PC-9 (cell line): Measurements from ENCODE around the gene PRMT9. TPM values are rescaled to one million over a fixed set of nuclear protein-coding genes. Genes with fewer than 3 reads are reported as not detected.

Experiments
- BruUV-seq: library from RNA; stranded (reverse); fragments of 400-500 nt; replicated peaks from 2 replicates; lab custom pipeline; 2021; lab: Mats Ljungman, UMichigan
- CTCF ChIA-PET: fragments of 300-600 bp; sonication (Branson Sonifier 250); formaldehyde crosslinking; loops from one replicate; lab custom pipeline; 2022; ENCODE audit warnings: antibody characterized with exemption; lab: Charles Lee
- POLR2A ChIA-PET: fragments of 300-600 bp; sonication (Branson Sonifier 250); formaldehyde crosslinking; loops from one replicate; lab custom pipeline; 2022; ENCODE audit warnings: antibody characterized with exemption; ENCODE audit not compliant: unreplicated experiment; lab: Charles Lee
- DNase-seq, 2 experiments: peaks; one replicate each; pipeline versions ENCODE4 v3.0.0 to v3.0.0-alpha.2; 2015 to 2022; ENCODE audit warnings: mixed read lengths in 1 of 2
- H2AFZ ChIP-seq: fragments of 200-600 bp; sonication (generic); 2 replicates; pipeline ENCODE4 v1.8.1; 2017; ENCODE audit warnings: antibody characterized with exemption
- H3F3A ChIP-seq: fragments of 200-600 bp; sonication (generic); 2 replicates; pipeline ENCODE4 v1.8.1; 2017; ENCODE audit warnings: antibody characterized with exemption, mild to moderate bottlenecking, low read depth; ENCODE audit not compliant: insufficient read depth
- H3K27ac ChIP-seq: fragments of 200-600 bp; sonication (generic); 2 replicates; pipeline ENCODE4 v1.6.1; 2016; ENCODE audit warnings: mixed run types
- H3K27me3 ChIP-seq: fragments of 200-600 bp; sonication (generic); 2 replicates; pipeline ENCODE4 v1.6.1; 2016; ENCODE audit warnings: low read depth, mixed run types; ENCODE audit not compliant: insufficient read depth
- H3K36me3 ChIP-seq: fragments of 200-600 bp; sonication (generic); 2 replicates; pipeline ENCODE4 v1.6.1; 2016; ENCODE audit warnings: low read depth, mixed run types
- H3K4me1 ChIP-seq: fragments of 200-600 bp; sonication (generic); replicated peaks from 2 replicates; pipeline ENCODE4 v1.6.1; 2016; ENCODE audit warnings: mixed run types; ENCODE audit not compliant: insufficient read depth
- H3K4me2 ChIP-seq: fragments of 200-600 bp; sonication (generic); 2 replicates; pipeline ENCODE4 v1.6.1; 2017; ENCODE audit warnings: mixed run types
- H3K4me3 ChIP-seq: fragments of 200-600 bp; sonication (generic); 2 replicates; pipeline ENCODE4 v1.6.1; 2016; ENCODE audit warnings: mixed run types
- H3K79me2 ChIP-seq: fragments of 200-600 bp; sonication (generic); 2 replicates; pipeline ENCODE4 v1.6.1; 2017; ENCODE audit warnings: low read depth, mixed run types
- H3K9me2 ChIP-seq: fragments of 200-600 bp; sonication (generic); 2 replicates; pipeline ENCODE4 v1.8.1; 2017; ENCODE audit warnings: mild to moderate bottlenecking; ENCODE audit not compliant: insufficient read depth
- H3K9me3 ChIP-seq: fragments of 200-600 bp; sonication (generic); 2 replicates; pipeline ENCODE4 v1.8.1; 2016; ENCODE audit warnings: low read depth; ENCODE audit not compliant: insufficient read depth
- H4K20me1 ChIP-seq: fragments of 200-600 bp; sonication (generic); 2 replicates; pipeline ENCODE4 v1.8.1; 2017; ENCODE audit not compliant: insufficient read depth
- CTCF ChIP-seq: fragments of 200-600 bp; sonication (generic); conservative IDR thresholded peaks from 2 replicates; pipeline ENCODE4 v1.6.1; 2017; ENCODE audit warnings: mixed run types, antibody characterized with exemption, mild to moderate bottlenecking, moderate library complexity
- EZH2 ChIP-seq: fragments of 200-600 bp; sonication (generic); IDR thresholded peaks from 2 replicates; pipeline ENCODE4 v1.8.0; 2017; ENCODE audit warnings: antibody characterized with exemption, low read depth
- intact Hi-C: fragments of 100-400 bp; cut with micrococcal nuclease; formaldehyde crosslinking; loops from one replicate; pipeline ENCODE4 v1.10.0; 2022; ENCODE audit not compliant: unreplicated experiment
- total RNA-seq: library from RNA; stranded (reverse); gene quantifications from 2 replicates; pipeline ENCODE4 v1.2.3, GENCODE V29; 2021

Gene PRMT9
- total RNA-seq, 1 experiment from 2014 or later, result 9.0 TPM

GRCh38 chr4:147725673-147726072, 41.7 kb upstream of the PRMT9 start:
- Histone ChIP-seq H3F3A (no peaks in the 10 kb centered on the region; the same call in 1 of the 2 replicates), H2AFZ (no peak overlapping the region), H3K4me3 (no peak overlapping the region), H3K27me3 (no peaks in the 10 kb centered on the region), H3K9me3 (no peaks in the 10 kb centered on the region), H3K4me2 (no peak overlapping the region), H3K4me1 (peaks cover 18% of the 10 kb centered on the region; the same call in 1 of the 2 replicates), H4K20me1 (no peaks in the 10 kb centered on the region), H3K27ac (no peak overlapping the region), H3K79me2 (no peaks in the 10 kb centered on the region), H3K9me2 (no peaks in the 10 kb centered on the region), H3K36me3 (no peaks in the 10 kb centered on the region)
- BruUV-seq, result no TSS peak
- POLR2A ChIA-PET, result interaction anchor here (0.6 to 0.7 kb wide), 2 partner anchors 51 to 59 kb away, joined by 4 to 7 read pairs; no protein-coding TSS in a partner anchor
- DNase-seq, result peak in 1 of 2 experiments; percentile 51
- no peak for TF ChIP-seq CTCF
- TF ChIP-seq EZH2, result no peak
- CTCF ChIA-PET, result interaction anchor here (0.8 kb wide), 1 partner anchor 141 kb away, joined by 4 read pairs; no protein-coding TSS in a partner anchor
- intact Hi-C loops, result no loop called here

- Histone ChIP-seq H3K4me2 (no peak overlapping the region), H2AFZ (no peak overlapping the region), H3K79me2 (no peaks in the 10 kb centered on the region), H3K27me3 (no peaks in the 10 kb centered on the region), H3K27ac (no peak overlapping the region), H3K36me3 (no peaks in the 10 kb centered on the region), H4K20me1 (no peaks in the 10 kb centered on the region), H3F3A (no peaks in the 10 kb centered on the region; the same call in 1 of the 2 replicates), H3K9me3 (no peaks in the 10 kb centered on the region), H3K4me1 (peaks cover 11% of the 10 kb centered on the region; the same call in 1 of the 2 replicates), H3K9me2 (no peaks in the 10 kb centered on the region), H3K4me3 (no peak overlapping the region)
- intact Hi-C loops, result no loop called here
- POLR2A ChIA-PET, result no interaction called here
- DNase-seq, result no peak
- no peak for TF ChIP-seq EZH2
- BruUV-seq, result no TSS peak
- CTCF ChIA-PET, result interaction anchor here (0.8 kb wide), 1 partner anchor 142 kb away, joined by 4 read pairs; no protein-coding TSS in a partner anchor
Measured at GRCh38 chr4:147724468-147725201, 40.7 kb upstream of the PRMT9 start.

- H3K27me3 ChIP-seq, result no peaks in the 10 kb centered on the region
- H3K27ac ChIP-seq, result no peak overlapping the region
- H3K79me2 ChIP-seq, result no peaks in the 10 kb centered on the region
- intact Hi-C loops, result no loop called here
- ChIA-PET CTCF (no interaction called here), POLR2A (no interaction called here)
- H2AFZ ChIP-seq, result no peak overlapping the region
- no peaks in the 10 kb centered on the region for H3K9me3 ChIP-seq
- DNase-seq, result no peak
- no peaks in the 10 kb centered on the region for H3K36me3 ChIP-seq
- TF ChIP-seq EZH2 (no peak), CTCF (no peak)
- BruUV-seq, result no TSS peak
- H3K4me3 ChIP-seq, result no peak overlapping the region
- H3K4me1 ChIP-seq, result peaks cover 11% of the 10 kb centered on the region; the same call in 1 of the 2 replicates
- H3K4me2 ChIP-seq, result no peak overlapping the region
- no peaks in the 10 kb centered on the region; the same call in 1 of the 2 replicates for H3F3A ChIP-seq
- no peaks in the 10 kb centered on the region for H4K20me1 ChIP-seq
- H3K9me2 ChIP-seq, result no peaks in the 10 kb centered on the region
Measured at GRCh38 chr4:147723326-147723725, 39.4 kb upstream of the PRMT9 start.
